Panc1 (cell line): ENCODE results near the gene GOLGB1. TPM values are rescaled to one million over a fixed set of nuclear protein-coding genes. Genes with fewer than 3 reads are reported as not detected.

Experiments
- ATAC-seq: fragments of 200-7000 bp; cut with Tn5 transposase; 2 replicates; pipeline ENCODE4 v1.9.1; 2020; ENCODE audit warnings: mild to moderate bottlenecking, moderate library complexity
- BruUV-seq: library from RNA; stranded (reverse); fragments of 400-500 nt; replicated peaks from 2 replicates; lab custom pipeline; 2021; lab: Mats Ljungman, UMichigan
- CTCF ChIA-PET: fragments of 300-600 bp; sonication (Branson Sonifier 250); formaldehyde crosslinking; loops from one replicate; lab custom pipeline; 2022; ENCODE audit warnings: antibody characterized with exemption; lab: Charles Lee
- POLR2A ChIA-PET: fragments of 300-600 bp; sonication (Branson Sonifier 250); formaldehyde crosslinking; loops from one replicate; lab custom pipeline; 2022; ENCODE audit warnings: antibody characterized with exemption; lab: Charles Lee
- DNase-seq: peaks from one replicate; pipeline ENCODE4 v3.0.0-alpha.2; 2010; ENCODE audit warnings: low read depth, low spot score
- H3K27ac ChIP-seq: 2 replicates; pipeline ENCODE4 v1.5.1; 2011; ENCODE audit warnings: mild to moderate bottlenecking, low read length, inconsistent platforms
- H3K27me3 ChIP-seq: fragments of 200-500 bp; sonication (Bioruptor generic); 2 replicates; pipeline ENCODE4 v1.6.0; 2014; ENCODE audit warnings: low read length, inconsistent platforms; ENCODE audit not compliant: control insufficient read depth, insufficient read depth
- H3K36me3 ChIP-seq: fragments of 200-500 bp; sonication (Bioruptor generic); 2 replicates; pipeline ENCODE4 v1.5.1; 2014; ENCODE audit warnings: inconsistent platforms, mild to moderate bottlenecking, low read length, moderate library complexity; ENCODE audit not compliant: control insufficient read depth, insufficient read depth
- H3K4me1 ChIP-seq: 2 replicates; pipeline ENCODE4 v1.5.1; 2011; ENCODE audit warnings: inconsistent platforms, mild to moderate bottlenecking, low read length, moderate library complexity; ENCODE audit not compliant: control insufficient read depth, insufficient read depth
- H3K4me3 ChIP-seq, 2 experiments: 2 replicates each; pipeline ENCODE4 v1.5.1; 2011 to 2012; ENCODE audit warnings: low read depth in 2 of 2, low read length in 2 of 2, mild to moderate bottlenecking in 2 of 2, inconsistent platforms in 1 of 2, moderate library complexity in 1 of 2
- H3K9me3 ChIP-seq: fragments of 200-500 bp; sonication (Bioruptor generic); 2 replicates; pipeline ENCODE4 v1.5.1; 2014; ENCODE audit warnings: low read depth, mild to moderate bottlenecking, inconsistent platforms, low read length, moderate library complexity; ENCODE audit not compliant: control insufficient read depth, insufficient read depth
- CTCF ChIP-seq: fragments of 450-650 bp; IDR thresholded peaks from 2 replicates; pipeline ENCODE4 v1.5.1; 2017; ENCODE audit warnings: mild to moderate bottlenecking
- POLR2AphosphoS5 ChIP-seq: IDR thresholded peaks from 2 replicates; pipeline ENCODE4 v1.6.1; 2012; ENCODE audit warnings: mild to moderate bottlenecking, low read depth, low read length, moderate library complexity
- REST ChIP-seq, 2 experiments: IDR thresholded peaks; 2 replicates each; pipeline ENCODE4 v1.6.1; 2011 to 2012; ENCODE audit warnings: low read depth in 2 of 2, control low read depth in 1 of 2, low read length in 1 of 2, mild to moderate bottlenecking in 1 of 2, moderate library complexity in 1 of 2; ENCODE audit not compliant: insufficient read depth in 1 of 2
- SIN3A ChIP-seq: IDR thresholded peaks from 2 replicates; pipeline ENCODE4 v1.6.1; 2012; ENCODE audit warnings: low read depth, mild to moderate bottlenecking, low read length, moderate library complexity, borderline replicate concordance; ENCODE audit not compliant: insufficient read depth
- TCF7L2 ChIP-seq: IDR thresholded peaks from 2 replicates; pipeline ENCODE4 v1.6.1; 2011; ENCODE audit warnings: mild to moderate bottlenecking, low read depth, low read length, inconsistent platforms
- in situ Hi-C: cut with HindIII; loops from 2 replicates; pipeline ENCODE4 v1.10.0; 2016; ENCODE audit warnings: low sequenced_read_pairs, low pct_unique_long_range_greater_than_20kb
- intact Hi-C: fragments of 100-400 bp; cut with micrococcal nuclease; formaldehyde crosslinking; loops from one replicate; pipeline ENCODE4 v1.10.0; 2022; ENCODE audit not compliant: unreplicated experiment
- total RNA-seq: library from RNA; stranded (reverse); gene quantifications from one replicate; pipeline ENCODE4 v1.2.1, GENCODE V29; 2021; ENCODE audit not compliant: unreplicated experiment

The GOLGB1 gene
- total RNA-seq, 1 experiment from 2014 or later, result 49.7 TPM

GRCh38 chr3:121681792-121682191 lies 67.7 kb downstream of the GOLGB1 start:
- Histone ChIP-seq H3K36me3 (peaks cover 7% of the 10 kb centered on the region), H3K4me3 (no peak overlapping the region), H3K27me3 (no peaks in the 10 kb centered on the region), H3K9me3 (no peaks in the 10 kb centered on the region), H3K27ac (no peak overlapping the region), H3K4me1 (no peaks in the 10 kb centered on the region)
- no peak for DNase-seq
- in situ Hi-C loops (no loop called here), intact Hi-C loops (no loop called here)
- ChIA-PET POLR2A (no interaction called here), CTCF (no interaction called here)
- ATAC-seq, result no peak
- TF ChIP-seq CTCF, result no peak
- BruUV-seq, result no TSS peak

DNA sequence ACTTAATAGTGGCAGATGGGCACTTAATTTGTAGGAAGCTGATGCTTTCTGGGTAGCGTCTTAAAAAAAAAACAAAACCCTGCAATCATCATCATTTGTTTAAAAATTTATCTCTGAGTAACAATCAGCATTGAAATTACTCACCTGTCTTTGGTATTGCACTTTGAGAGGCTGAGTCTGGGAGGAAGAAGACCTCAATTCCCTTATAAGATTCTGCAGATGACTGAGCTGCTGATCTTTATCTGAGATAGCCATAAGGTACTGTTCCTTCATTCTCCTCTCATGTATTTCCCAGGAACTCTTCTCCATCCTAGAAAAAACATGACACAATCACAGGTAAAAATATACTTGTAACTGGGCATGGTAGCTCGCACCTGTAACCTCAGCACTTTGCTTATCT lies 72.4 kb downstream of the GOLGB1 start:
- no peaks in the 10 kb centered on the region for H3K27me3 ChIP-seq
- H3K4me1 ChIP-seq, result no peaks in the 10 kb centered on the region
- H3K27ac ChIP-seq, result no peak overlapping the region
- CTCF ChIA-PET, result no interaction called here
- DNase-seq, result no peak
- in situ Hi-C loops (no loop called here), intact Hi-C loops (no loop called here)
- no peaks in the 10 kb centered on the region for H3K9me3 ChIP-seq
- POLR2A ChIA-PET, result no interaction called here
- no peak overlapping the region for H3K4me3 ChIP-seq
- ATAC-seq, result no peak
- no peak for TF ChIP-seq SIN3A
- no peak for TF ChIP-seq CTCF
- no peak for TF ChIP-seq REST (IDR thresholded peaks at IDR 0.05; ENCODE audit: insufficient read depth in 1 of 2, low read depth in 2 of 2, low read length in 1 of 2)
- no peak for TF ChIP-seq TCF7L2
- TF ChIP-seq POLR2AphosphoS5, result no peak
- H3K36me3 ChIP-seq, result peaks cover 14% of the 10 kb centered on the region
- BruUV-seq, result no TSS peak

GRCh38 chr3:121670676-121671075 lies 78.9 kb downstream of the GOLGB1 start:
- no peak overlapping the region for H3K4me3 ChIP-seq
- peaks cover 22% of the 10 kb centered on the region for H3K36me3 ChIP-seq
- no peak overlapping the region for H3K27ac ChIP-seq
- DNase-seq (no peak), ATAC-seq (no peak)
- in situ Hi-C loops, result no loop called here
- H3K4me1 ChIP-seq, result no peaks in the 10 kb centered on the region
- intact Hi-C loops, result no loop called here
- no peaks in the 10 kb centered on the region for H3K27me3 ChIP-seq
- no peaks in the 10 kb centered on the region for H3K9me3 ChIP-seq
- TF ChIP-seq REST (IDR thresholded peaks at IDR 0.05; ENCODE audit: insufficient read depth in 1 of 2, low read depth in 2 of 2, low read length in 1 of 2) (no peak), POLR2AphosphoS5 (no peak), TCF7L2 (no peak), CTCF (no peak), SIN3A (no peak)
- BruUV-seq, result no TSS peak
- POLR2A ChIA-PET, result no interaction called here
- CTCF ChIA-PET, result no interaction called here
